Measurements from ENCODE around the gene FBXW11. TPM values are rescaled to one million over a fixed set of nuclear protein-coding genes. Genes with fewer than 3 reads are reported as not detected.

FBXW11 gene
- total RNA-seq, 1 experiment from 2014 or later, result 34.9 TPM

- Histone ChIP-seq H3K27ac (ENCODE audit: low read depth, low read length, poor library complexity, severe bottlenecking) (no peak overlapping the region), H3K9me3 (ENCODE audit: low read depth, low read length, poor library complexity, severe bottlenecking) (no peaks in the 10 kb centered on the region), H3K4me3 (ENCODE audit: low read depth, low read length, poor library complexity, severe bottlenecking) (no peak overlapping the region), H3K27me3 (replicated peaks; ENCODE audit: insufficient read depth, low read depth, low read length, poor library complexity) (no peaks in the 10 kb centered on the region), H3K4me1 (ENCODE audit: insufficient read depth, low read length, poor library complexity, severe bottlenecking) (peaks cover 8% of the 10 kb centered on the region), H3K36me3 (ENCODE audit: insufficient read depth, low read length, poor library complexity, severe bottlenecking) (no peaks in the 10 kb centered on the region)
- TF ChIP-seq EZH2 (IDR thresholded peaks at IDR 0.05; ENCODE audit: borderline replicate concordance, low read depth, low read length, poor library complexity, severe bottlenecking), result no peak
- TF ChIP-seq CTCF (conservative IDR thresholded peaks at IDR 0.05; ENCODE audit: low read depth, low read length), result no peak
- intact Hi-C loops (cut with micrococcal nuclease; ENCODE audit: unreplicated experiment), result no loop called here
- BruUV-seq (replicated peaks), result no TSS peak
- CTCF ChIA-PET, result no interaction called here
- POLR2A ChIA-PET (ENCODE audit: low non-redundant PET), result no interaction called here
- no peak for DNase-seq (ENCODE audit: low spot score)
Observed at GRCh38 chr5:171897231-171897630, 109.2 kb downstream of the FBXW11 start.

GRCh38 chr5:171895081-171895480 is 111.4 kb downstream of the FBXW11 start:
- CTCF ChIA-PET, result no interaction called here
- BruUV-seq (replicated peaks), result no TSS peak
- TF ChIP-seq EZH2 (IDR thresholded peaks at IDR 0.05; ENCODE audit: borderline replicate concordance, low read depth, low read length, poor library complexity, severe bottlenecking) (no peak), CTCF (conservative IDR thresholded peaks at IDR 0.05; ENCODE audit: low read depth, low read length) (no peak)
- Histone ChIP-seq H3K27me3 (replicated peaks; ENCODE audit: insufficient read depth, low read depth, low read length, poor library complexity) (no peaks in the 10 kb centered on the region), H3K27ac (ENCODE audit: low read depth, low read length, poor library complexity, severe bottlenecking) (no peak overlapping the region), H3K36me3 (ENCODE audit: insufficient read depth, low read length, poor library complexity, severe bottlenecking) (no peaks in the 10 kb centered on the region), H3K4me1 (ENCODE audit: insufficient read depth, low read length, poor library complexity, severe bottlenecking) (peaks cover 8% of the 10 kb centered on the region), H3K9me3 (ENCODE audit: low read depth, low read length, poor library complexity, severe bottlenecking) (no peaks in the 10 kb centered on the region), H3K4me3 (ENCODE audit: low read depth, low read length, poor library complexity, severe bottlenecking) (no peak overlapping the region)
- POLR2A ChIA-PET (ENCODE audit: low non-redundant PET), result no interaction called here
- no peak for DNase-seq (ENCODE audit: low spot score)
- intact Hi-C loops (cut with micrococcal nuclease; ENCODE audit: unreplicated experiment), result no loop called here

- CTCF ChIA-PET, result no interaction called here
- TF ChIP-seq CTCF (conservative IDR thresholded peaks at IDR 0.05; ENCODE audit: low read depth, low read length), result no peak
- TF ChIP-seq EZH2 (IDR thresholded peaks at IDR 0.05; ENCODE audit: borderline replicate concordance, low read depth, low read length, poor library complexity, severe bottlenecking), result no peak
- Histone ChIP-seq H3K27ac (ENCODE audit: low read depth, low read length, poor library complexity, severe bottlenecking) (no peak overlapping the region), H3K9me3 (ENCODE audit: low read depth, low read length, poor library complexity, severe bottlenecking) (no peaks in the 10 kb centered on the region), H3K4me1 (ENCODE audit: insufficient read depth, low read length, poor library complexity, severe bottlenecking) (peaks cover 8% of the 10 kb centered on the region), H3K27me3 (replicated peaks; ENCODE audit: insufficient read depth, low read depth, low read length, poor library complexity) (no peaks in the 10 kb centered on the region), H3K4me3 (ENCODE audit: low read depth, low read length, poor library complexity, severe bottlenecking) (no peak overlapping the region), H3K36me3 (ENCODE audit: insufficient read depth, low read length, poor library complexity, severe bottlenecking) (no peaks in the 10 kb centered on the region)
- intact Hi-C loops (cut with micrococcal nuclease; ENCODE audit: unreplicated experiment), result no loop called here
- peak; percentile 37 for DNase-seq (ENCODE audit: low spot score)
- BruUV-seq (replicated peaks), result no TSS peak
- POLR2A ChIA-PET (ENCODE audit: low non-redundant PET), result no interaction called here
Observed at GRCh38 chr5:171893290-171893886, 113.0 kb downstream of the FBXW11 start.
